Natural killer cell treated with Interleukin-12 subunit alpha and Interleukin-12 subunit beta and Interleukin-15 and Interleukin-18, amount 100 ng/mL, for 72 hours (primary cell): ENCODE measurements around the gene GLIS2. TPM values are rescaled to one million over a fixed set of nuclear protein-coding genes. Genes with fewer than 3 reads are reported as not detected.
A peak's percentile ranks its signal among the peaks of the same experiment; 100 is the strongest.

ENCODE experiments used
- ATAC-seq, 2 donors: fragments of 150-1000 bp; cut with Tn5 transposase in 1 of 2; sonication (Bioruptor Pico), chemical (Tn5 transposase) in 1 of 2; 2 replicates each; pipeline ENCODE4 v1.10.0; 2021
- DNase-seq: peaks from one replicate; pipeline ENCODE4 v3.0.0; 2022; ENCODE audit warnings: low spot score
- H3K27ac Mint-ChIP-seq, 2 donors: 1 replicate in 1 of 2; 2 replicates in 1 of 2; pipeline ENCODE4 v1.8.0; 2022; ENCODE audit warnings: mixed read lengths in 2 of 2, mild to moderate bottlenecking in 1 of 2, moderate library complexity in 1 of 2
- H3K27me3 Mint-ChIP-seq, 2 donors: 1 replicate in 1 of 2; 2 replicates in 1 of 2; pipeline ENCODE4 v1.8.0; 2022; ENCODE audit warnings: mixed read lengths in 2 of 2
- H3K36me3 Mint-ChIP-seq: one replicate; pipeline ENCODE4 v1.8.0; 2022; ENCODE audit warnings: mixed read lengths
- H3K4me1 Mint-ChIP-seq, 2 donors: 1 replicate in 1 of 2; 2 replicates in 1 of 2; pipeline ENCODE4 v1.8.0; 2022; ENCODE audit warnings: low read depth in 2 of 2, mixed read lengths in 2 of 2, mild to moderate bottlenecking in 1 of 2
- H3K4me3 Mint-ChIP-seq: one replicate; pipeline ENCODE4 v1.8.0; 2022; ENCODE audit warnings: mixed read lengths
- H3K9me3 Mint-ChIP-seq: 2 replicates; pipeline ENCODE4 v1.8.0; 2022; ENCODE audit warnings: mixed read lengths
- total RNA-seq, 2 donors: library from RNA; stranded (reverse); gene quantifications; one replicate each; pipeline ENCODE4 v1.2.3, GENCODE V29; 2022

Gene GLIS2
- under 1 TPM; 0.31 to 0.43 TPM for total RNA-seq

DNA sequence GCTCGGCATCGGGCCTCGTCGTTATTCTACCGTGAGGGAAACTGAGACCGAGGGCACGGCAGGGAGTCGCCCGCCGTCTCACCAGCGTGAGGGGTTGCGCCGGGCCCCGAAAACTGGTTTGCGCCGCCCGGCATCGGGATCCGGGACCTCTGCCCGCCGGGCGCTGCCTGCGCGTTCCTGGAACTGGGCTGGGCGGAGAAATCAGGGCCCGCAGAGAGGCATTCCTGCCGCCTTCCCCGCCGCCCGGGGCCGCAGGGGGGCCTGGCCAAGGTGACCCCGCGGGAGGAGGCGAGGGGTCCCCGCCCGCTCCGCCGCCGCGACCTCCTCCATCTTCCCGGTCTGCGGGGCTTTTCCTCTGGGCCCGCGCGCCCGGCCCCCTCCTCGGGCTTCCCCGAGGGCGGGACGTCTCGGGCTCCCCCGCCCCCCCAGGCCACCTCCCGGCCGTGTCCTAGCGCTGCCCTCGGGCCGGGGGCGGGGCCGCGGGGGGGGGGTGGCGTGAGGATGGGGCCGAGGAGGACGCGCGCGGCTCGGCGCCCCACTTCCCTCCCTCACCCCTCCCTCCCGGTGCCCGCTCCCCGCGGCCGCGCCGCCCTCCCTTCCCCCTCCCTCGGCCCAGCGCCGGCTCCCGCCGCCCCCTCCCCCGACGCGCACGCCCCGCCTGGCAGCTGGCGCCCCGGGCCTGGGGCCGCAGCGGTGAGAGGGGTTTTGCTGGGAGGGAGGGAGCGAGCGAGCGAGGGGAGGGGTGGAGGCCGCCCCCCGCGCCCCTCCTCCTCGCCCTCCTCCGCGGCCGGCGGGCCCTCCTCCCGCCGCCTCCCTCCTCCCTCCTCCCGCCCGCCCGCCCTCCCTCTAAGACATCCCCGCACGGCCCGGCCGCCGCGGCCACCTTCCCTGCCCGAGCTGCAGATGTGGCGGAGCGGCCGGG lies at the start of gene GLIS2:
Gene GLIS2 (plus strand): TSS at position 882 of the 922 bp plus-strand sequence. CDS start 16,214 bp downstream, outside the sequence.
- H3K4me1 Mint-ChIP-seq = peaks cover 11 to 14% of the 10 kb centered on the region in 2 donors
- peak within 1 kb of the TSS; percentile 26 to 39 for H3K27ac Mint-ChIP-seq
- H3K36me3 Mint-ChIP-seq = peaks cover 5% of the 10 kb centered on the region
- DNase-seq (no peak), ATAC-seq (peak; percentile 73 to 83)
- H3K27me3 Mint-ChIP-seq = peaks cover 10 to 12% of the 10 kb centered on the region in 2 donors
- H3K9me3 Mint-ChIP-seq = no peaks in the 10 kb centered on the region
- peak within 1 kb of the TSS; percentile 93 for H3K4me3 Mint-ChIP-seq

DNA sequence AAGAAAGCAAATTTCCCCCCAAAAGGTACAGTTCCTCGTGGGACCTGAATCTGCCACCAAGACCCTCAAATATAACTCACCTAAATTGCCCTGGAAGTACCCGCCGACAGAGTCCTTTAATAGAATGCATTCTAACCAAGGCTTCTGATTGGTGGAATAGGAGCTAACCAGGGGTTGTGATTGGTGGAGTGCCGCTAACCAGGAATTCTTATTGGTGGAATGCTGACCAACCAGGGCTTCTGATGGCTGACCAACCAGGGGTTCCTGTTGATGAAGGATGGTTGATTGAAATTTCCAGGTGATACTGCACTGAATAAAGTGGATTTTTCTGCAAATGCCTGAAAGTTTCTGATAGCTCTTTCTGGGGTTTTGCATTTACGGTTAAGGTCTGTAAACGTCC lies 49.5 kb upstream of the GLIS2 start:
- H3K4me3 Mint-ChIP-seq = no peak overlapping the region
- H3K36me3 Mint-ChIP-seq = no peaks in the 10 kb centered on the region
- DNase-seq = no peak
- no peak for ATAC-seq
- peaks cover 0 to 5% of the 10 kb centered on the region in 2 donors for H3K4me1 Mint-ChIP-seq
- H3K9me3 Mint-ChIP-seq = no peaks in the 10 kb centered on the region
- H3K27ac Mint-ChIP-seq = no peak overlapping the region
- H3K27me3 Mint-ChIP-seq = no peaks in the 10 kb centered on the region

DNA sequence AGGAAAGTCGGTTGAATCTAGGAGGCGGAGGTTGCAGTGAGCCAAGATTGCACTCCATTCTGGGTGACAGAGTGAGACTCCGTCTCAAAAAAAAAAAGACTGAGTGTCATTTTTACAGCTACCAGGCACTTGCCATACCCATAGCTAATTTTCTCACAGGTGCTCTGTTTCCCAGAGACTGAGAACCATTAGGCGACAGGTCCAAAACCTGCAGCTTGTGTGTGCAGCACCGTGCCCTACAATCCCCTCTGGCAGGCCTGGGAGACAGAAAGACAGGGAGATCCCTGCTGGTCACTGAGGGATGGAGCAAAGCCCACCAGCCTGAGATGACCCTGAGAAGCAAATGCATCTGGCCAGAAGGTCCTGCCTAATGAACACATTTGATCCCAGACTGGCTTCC lies 45.8 kb upstream of the GLIS2 start:
- Mint-ChIP-seq H3K27me3 (no peaks in the 10 kb centered on the region), H3K36me3 (no peaks in the 10 kb centered on the region), H3K4me3 (peak overlapping the region; percentile 12), H3K4me1 (peaks cover 0 to 7% of the 10 kb centered on the region in 2 donors), H3K27ac (no peak overlapping the region), H3K9me3 (no peaks in the 10 kb centered on the region)
- ATAC-seq = no peak
- DNase-seq = no peak

DNA sequence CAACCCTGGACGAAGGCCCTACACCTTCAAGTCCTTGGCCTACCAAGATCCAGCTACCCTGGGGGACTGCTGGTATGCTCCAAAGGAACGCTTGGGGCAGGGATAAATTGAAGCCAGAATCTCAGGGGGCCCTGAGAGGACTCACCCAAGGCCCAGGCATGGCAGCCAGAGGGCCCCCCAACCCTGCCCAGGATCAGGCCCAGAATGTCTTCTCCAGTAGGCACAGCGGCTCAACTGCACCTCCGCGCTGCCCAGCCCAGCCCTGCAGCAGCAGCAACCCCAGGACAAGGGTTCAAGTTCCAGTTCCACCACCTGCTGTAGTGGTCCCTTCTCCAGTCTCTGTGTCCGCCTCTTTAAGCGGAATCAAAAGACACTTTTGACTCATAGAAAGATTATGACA lies 45.3 kb upstream of the GLIS2 start:
- Mint-ChIP-seq H3K36me3 (no peaks in the 10 kb centered on the region), H3K27ac (peak overlapping the region in 1 of 2 donors; percentile 77)
- DNase-seq = no peak

DNA sequence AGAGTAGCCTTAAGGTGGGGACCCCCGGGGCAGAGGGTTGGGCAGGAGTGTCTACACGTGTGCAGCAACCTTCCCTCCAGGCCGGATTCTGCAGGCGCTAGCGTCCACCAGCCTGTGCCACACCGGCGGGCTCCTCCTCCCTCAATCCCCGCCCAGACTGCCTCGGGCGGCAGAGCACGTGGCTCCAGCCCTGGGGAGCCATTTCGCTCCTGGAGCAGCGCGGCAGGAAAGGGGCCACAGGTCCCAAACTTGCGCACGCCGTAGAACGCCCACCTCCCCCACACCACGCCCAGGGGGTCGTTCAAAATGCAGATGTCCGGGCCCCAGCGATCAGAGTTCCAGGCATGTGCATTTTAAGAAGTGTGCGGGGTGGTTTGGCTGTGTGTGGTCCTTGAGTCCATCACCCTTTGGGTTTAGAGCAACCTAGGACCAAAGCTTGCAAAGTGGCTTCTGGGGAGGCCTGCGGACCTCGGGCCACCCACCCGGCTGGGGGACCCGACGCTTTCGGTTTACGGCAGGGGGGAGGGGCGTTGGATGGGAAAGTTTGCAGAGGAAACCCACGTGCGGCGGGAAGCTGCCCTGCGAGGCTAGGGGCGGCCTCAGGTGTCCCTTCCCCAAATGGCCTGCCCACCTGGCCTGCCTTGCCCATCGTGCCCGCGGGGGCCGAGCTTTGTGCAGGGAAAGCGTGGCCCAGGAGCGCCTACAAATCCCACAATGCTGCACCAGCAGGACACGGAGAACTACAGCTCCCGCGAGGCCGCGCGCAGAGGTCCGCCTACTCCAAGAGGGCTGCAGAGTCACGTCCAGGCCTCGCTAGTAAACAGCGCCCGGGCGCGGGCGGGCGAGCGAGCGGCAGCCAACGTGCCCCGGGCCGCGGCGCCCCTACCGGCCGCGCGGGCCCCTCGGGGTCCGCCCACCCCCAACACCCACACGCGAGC lies 44.4 kb upstream of the GLIS2 start:
- peak overlapping the region; percentile 90 for H3K4me3 Mint-ChIP-seq
- DNase-seq (peak; percentile 92), ATAC-seq (peak; percentile 91 to 94)
- no peaks in the 10 kb centered on the region for H3K36me3 Mint-ChIP-seq
- H3K9me3 Mint-ChIP-seq = no peaks in the 10 kb centered on the region
- peaks cover 0 to 7% of the 10 kb centered on the region in 2 donors for H3K4me1 Mint-ChIP-seq
- H3K27ac Mint-ChIP-seq = peak overlapping the region; percentile 62 to 77
- no peaks in the 10 kb centered on the region for H3K27me3 Mint-ChIP-seq

More for the DNA sequence above, 45.3 kb upstream of the GLIS2 start:
- ATAC-seq = no peak
- peak overlapping the region; percentile 90 for H3K4me3 Mint-ChIP-seq
- peaks cover 0 to 7% of the 10 kb centered on the region in 2 donors for H3K4me1 Mint-ChIP-seq
- H3K9me3 Mint-ChIP-seq = no peaks in the 10 kb centered on the region
- no peaks in the 10 kb centered on the region for H3K27me3 Mint-ChIP-seq

DNA sequence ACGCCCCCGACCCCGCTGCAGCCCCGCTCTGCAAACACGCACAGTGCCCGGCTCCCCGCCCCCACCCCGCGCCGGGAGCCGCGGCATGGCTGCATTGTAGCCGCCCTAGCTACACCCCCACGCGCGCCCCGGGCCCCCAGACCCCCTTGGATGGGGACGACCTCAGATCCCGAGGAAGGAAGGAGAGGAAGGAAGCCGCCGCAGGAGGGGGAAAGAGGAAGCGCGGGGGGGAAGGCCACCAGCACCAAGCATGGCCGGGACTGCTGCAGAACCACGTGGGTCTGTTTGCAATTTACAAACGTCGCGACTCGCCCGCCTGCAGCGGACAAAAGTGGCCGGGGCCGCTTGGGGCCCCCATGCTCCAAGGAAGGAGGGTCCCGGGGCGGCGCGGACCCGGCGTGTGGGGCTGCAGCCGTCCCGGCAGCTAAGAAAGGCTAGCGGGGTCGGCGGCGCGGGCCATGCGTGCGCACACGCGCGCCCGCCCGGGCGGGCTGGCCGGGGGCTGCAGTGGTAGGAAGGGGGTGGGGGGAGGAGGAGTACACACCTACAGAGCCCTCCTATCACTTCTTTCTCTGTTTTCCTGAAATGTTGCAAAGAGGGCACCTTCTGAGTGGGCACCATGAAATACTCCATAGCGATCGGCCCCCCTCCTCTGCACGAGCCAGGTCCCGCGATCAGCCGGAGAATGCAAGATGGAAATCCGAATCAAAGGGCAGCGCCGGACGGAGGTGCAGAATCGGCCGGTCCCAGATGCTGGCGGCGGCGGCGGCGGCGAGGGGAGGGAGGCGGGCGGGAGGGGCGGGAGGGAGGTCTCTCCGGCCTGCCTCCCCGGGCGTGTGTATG lies 43.5 kb upstream of the GLIS2 start:
- H3K27me3 Mint-ChIP-seq = no peaks in the 10 kb centered on the region
- H3K4me3 Mint-ChIP-seq = peak overlapping the region; percentile 90
- peaks cover 0 to 7% of the 10 kb centered on the region in 2 donors for H3K4me1 Mint-ChIP-seq
- peak overlapping the region; percentile 77 to 81 for H3K27ac Mint-ChIP-seq
- H3K36me3 Mint-ChIP-seq = no peaks in the 10 kb centered on the region
- DNase-seq = no peak
- ATAC-seq = peak; percentile 7 to 49
- H3K9me3 Mint-ChIP-seq = no peaks in the 10 kb centered on the region

DNA sequence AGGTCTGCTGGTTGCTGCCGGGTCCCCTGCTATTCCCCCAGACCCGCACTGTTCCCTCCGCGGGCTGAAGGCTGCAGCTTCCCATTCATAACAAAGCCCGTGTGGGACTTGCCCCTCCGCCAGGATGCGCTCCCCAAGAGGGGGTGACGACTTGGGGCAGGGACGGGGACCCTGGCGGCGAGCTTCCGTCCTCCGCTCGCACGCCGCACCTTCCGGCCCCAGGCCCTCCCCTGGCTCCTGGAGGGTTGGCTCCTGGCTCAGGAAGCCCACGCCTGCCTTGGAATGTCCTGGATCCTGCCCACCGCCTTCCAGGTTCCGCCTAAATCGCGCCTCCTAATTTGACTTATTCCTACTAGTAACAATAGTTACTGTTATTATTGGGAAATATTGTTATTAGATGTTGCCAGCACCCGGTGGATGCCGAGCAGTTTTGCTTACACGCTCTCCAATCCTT lies 42.0 kb upstream of the GLIS2 start:
- ATAC-seq = peak; percentile 13 to 25
- H3K9me3 Mint-ChIP-seq = no peaks in the 10 kb centered on the region

DNA sequence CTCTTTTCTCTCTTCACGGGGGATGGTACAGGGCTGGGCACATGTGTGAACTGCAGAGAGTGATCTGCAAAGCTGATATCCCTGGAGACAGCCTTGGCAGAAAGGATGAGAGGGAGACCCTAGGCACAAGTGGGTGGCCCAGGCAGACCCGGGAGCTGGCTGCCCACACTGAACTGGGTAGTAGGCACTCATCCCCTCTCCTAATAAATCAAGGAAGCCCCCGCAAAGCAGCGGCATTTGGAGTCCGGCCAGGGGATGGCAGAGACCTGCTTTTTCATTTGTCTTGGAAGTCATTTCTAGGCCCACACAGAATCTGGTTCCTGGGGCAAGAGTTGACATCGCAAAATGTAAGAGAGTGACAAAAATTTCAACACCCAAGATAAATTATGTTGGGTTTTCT lies 40.0 kb upstream of the GLIS2 start:
- Mint-ChIP-seq H3K27me3 (no peaks in the 10 kb centered on the region), H3K4me3 (no peak overlapping the region), H3K9me3 (no peaks in the 10 kb centered on the region), H3K4me1 (peaks cover 0 to 7% of the 10 kb centered on the region in 2 donors), H3K27ac (no peak overlapping the region), H3K36me3 (no peaks in the 10 kb centered on the region)
- peak; percentile 49 for DNase-seq
- no peak for ATAC-seq

More for the DNA sequence above, 42.0 kb upstream of the GLIS2 start:
- Mint-ChIP-seq H3K4me3 (peak overlapping the region; percentile 82), H3K27ac (peak overlapping the region; percentile 37 to 78), H3K27me3 (no peaks in the 10 kb centered on the region), H3K36me3 (no peaks in the 10 kb centered on the region), H3K4me1 (peaks cover 0 to 7% of the 10 kb centered on the region in 2 donors)
- DNase-seq = no peak

DNA sequence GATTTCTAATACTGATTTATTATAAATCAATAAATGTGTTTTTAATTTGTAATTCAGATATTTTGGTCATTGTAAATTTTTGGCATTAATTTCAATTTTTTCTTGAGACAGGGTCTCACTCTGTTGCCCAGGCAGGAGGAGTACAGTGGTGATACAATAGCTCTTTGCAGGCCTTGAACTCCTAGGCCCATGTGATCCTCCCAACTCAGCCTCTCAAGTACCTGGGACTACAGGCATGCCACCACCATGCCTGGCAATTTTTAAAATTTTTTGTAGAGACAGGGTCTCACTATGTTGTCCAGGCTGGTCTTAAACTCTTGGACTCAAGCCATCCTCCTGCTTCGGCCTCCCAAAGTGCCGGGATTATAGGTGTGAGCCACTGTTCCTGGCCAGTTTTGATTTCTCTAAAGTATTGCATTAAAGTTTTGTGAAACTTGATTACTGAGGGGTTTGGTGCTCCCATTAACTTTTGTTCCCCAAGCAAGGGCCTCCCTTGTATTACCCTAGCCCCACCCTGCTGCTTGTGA lies 37.8 kb upstream of the GLIS2 start:
- no peak for ATAC-seq

DNA sequence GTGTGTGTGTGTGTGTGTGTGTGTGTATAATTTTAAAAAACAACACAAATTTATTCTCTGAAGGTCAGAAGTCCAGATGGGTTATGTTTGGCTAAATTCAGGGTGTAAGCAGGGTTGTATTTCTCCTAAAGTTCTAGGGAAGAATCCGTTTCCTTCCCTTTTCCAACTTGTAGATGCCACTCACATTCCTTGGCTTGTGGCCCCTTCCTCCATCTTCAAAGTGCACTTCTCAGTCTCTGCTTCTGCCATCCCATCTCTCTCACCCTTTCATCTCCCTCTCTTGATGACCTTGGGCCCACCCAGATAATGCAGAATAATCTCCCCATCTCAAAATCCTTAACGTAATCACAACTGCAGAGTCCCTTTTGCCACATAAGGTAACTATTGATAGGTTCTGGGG lies 35.2 kb upstream of the GLIS2 start:
- Mint-ChIP-seq H3K36me3 (no peaks in the 10 kb centered on the region), H3K4me3 (no peak overlapping the region), H3K9me3 (no peaks in the 10 kb centered on the region), H3K27ac (no peak overlapping the region), H3K4me1 (peaks cover 0 to 3% of the 10 kb centered on the region in 2 donors), H3K27me3 (peaks cover 12 to 16% of the 10 kb centered on the region in 2 donors)
- ATAC-seq = no peak
- no peak for DNase-seq

More for the DNA sequence above, 37.8 kb upstream of the GLIS2 start:
- Mint-ChIP-seq H3K27ac (no peak overlapping the region), H3K9me3 (no peaks in the 10 kb centered on the region), H3K36me3 (no peaks in the 10 kb centered on the region), H3K4me1 (peaks cover 0 to 2% of the 10 kb centered on the region in 2 donors), H3K4me3 (no peak overlapping the region), H3K27me3 (no peaks in the 10 kb centered on the region)
- no peak for DNase-seq

DNA sequence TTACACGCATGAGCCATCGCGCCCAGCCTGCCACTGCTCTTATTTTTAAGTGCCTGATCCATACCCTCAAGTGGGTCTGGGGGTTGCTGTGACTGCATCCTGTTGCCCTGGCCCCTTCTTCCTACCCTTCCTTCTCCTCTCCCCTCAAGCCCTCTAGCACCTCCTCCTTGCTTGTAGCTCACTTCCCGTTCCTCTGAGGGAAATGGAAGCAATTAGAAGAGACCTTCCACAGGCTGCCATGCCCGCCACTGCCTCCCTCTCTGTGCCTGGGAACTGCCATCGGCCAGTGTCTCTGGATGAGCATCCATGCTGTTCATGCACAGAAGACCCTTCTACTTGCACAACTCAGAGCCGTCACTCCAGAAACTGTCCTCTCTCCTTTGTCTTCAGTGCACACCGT lies 32.4 kb upstream of the GLIS2 start:
- Mint-ChIP-seq H3K4me1 (peaks cover 0 to 6% of the 10 kb centered on the region in 2 donors), H3K27ac (no peak overlapping the region), H3K27me3 (peaks cover 15 to 16% of the 10 kb centered on the region in 2 donors), H3K9me3 (no peaks in the 10 kb centered on the region), H3K4me3 (no peak overlapping the region), H3K36me3 (no peaks in the 10 kb centered on the region)
- ATAC-seq (no peak), DNase-seq (no peak)

DNA sequence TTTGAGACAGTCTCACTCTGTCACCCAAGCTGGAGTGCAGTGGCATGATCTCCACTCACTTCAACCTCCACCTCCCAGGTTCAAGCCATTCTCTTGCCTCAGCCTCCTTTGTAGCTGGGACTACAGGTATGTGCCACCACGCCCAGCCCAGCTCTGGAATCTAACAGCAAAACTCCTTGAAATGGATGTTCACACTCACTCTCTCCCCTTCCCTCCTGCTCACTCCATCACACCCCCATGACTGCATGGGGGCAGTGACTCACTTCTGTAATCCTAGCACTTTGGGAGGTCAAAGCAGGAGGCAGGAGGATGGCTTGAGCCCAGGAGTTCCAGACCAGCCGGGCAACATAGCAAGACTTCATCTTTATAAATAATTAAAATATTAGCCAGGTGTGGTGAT lies 31.9 kb upstream of the GLIS2 start:
- Mint-ChIP-seq H3K36me3 (no peaks in the 10 kb centered on the region), H3K27ac (no peak overlapping the region), H3K4me1 (peaks cover 0 to 6% of the 10 kb centered on the region in 2 donors), H3K9me3 (no peaks in the 10 kb centered on the region), H3K27me3 (peaks cover 15 to 16% of the 10 kb centered on the region in 2 donors), H3K4me3 (no peak overlapping the region)
- ATAC-seq (no peak), DNase-seq (no peak)
